ENCODE data around the gene TRIM66. TPM values are rescaled to one million over a fixed set of nuclear protein-coding genes. Genes with fewer than 3 reads are reported as not detected.
A peak's percentile ranks its signal among the peaks of the same experiment; 100 is the strongest.

Gene TRIM66
- total RNA-seq, 1 donor from 2014 or later, result 3.9 TPM

DNA sequence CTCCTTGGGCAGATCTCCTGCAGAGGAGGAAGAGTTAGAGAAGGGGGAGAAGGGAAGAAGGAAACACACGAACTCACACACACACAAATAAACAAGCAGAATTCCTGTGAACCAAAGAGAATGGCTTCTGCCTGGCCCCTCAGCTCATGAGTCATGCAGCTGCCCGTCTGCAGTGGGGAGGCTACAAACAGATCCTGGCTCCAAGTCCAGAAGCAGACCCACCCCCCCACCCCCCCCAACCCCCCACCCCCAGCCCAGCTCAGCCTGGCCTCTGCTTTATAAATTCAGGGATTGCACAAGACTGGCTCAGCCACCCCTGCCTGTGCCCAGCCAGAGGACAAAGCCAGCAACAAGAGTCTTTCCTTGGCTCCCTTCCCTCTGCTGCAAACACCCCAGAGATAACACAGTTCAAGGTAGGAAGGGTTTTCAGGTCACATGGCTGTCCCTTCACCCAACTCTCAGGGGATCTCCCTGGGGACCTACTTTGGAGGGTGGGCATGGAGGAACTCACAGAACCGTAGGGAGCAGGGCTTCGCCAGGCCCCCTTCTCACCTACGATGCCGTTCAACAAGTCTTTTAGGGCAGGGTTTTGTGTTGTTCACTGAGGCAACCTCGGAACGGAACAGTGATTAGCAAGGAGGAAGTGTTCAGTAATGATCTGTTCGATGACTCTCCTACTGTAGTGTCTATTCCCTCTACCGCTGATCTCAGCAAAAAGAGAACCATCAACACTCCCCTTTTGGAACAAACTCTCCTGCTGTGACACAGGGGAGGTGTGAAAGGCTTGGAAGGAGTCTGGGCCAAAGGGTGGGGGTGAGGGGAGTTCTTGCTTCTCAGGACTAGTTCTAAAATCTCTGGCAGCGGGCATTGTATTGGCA is 35.6 kb upstream of the TRIM66 start:
- peak in 1 of 2 donors; percentile 83 for DNase-seq (ENCODE audit: low spot score in 2 of 2)
- no peaks in the 10 kb centered on the region for H3K9me3 ChIP-seq
- no peaks in the 10 kb centered on the region for H3K27me3 ChIP-seq
- intact Hi-C loops (cut with DNase I), result loop anchor here (1.0 kb wide), 1 partner anchor 9 kb away; no protein-coding TSS in a partner anchor
- peaks cover 24 to 78% of the 10 kb centered on the region in 2 donors for H3K4me1 ChIP-seq
- peaks cover under 1 to 4% of the 10 kb centered on the region in 2 donors for H3K36me3 ChIP-seq
- TF ChIP-seq, protein P1, sequence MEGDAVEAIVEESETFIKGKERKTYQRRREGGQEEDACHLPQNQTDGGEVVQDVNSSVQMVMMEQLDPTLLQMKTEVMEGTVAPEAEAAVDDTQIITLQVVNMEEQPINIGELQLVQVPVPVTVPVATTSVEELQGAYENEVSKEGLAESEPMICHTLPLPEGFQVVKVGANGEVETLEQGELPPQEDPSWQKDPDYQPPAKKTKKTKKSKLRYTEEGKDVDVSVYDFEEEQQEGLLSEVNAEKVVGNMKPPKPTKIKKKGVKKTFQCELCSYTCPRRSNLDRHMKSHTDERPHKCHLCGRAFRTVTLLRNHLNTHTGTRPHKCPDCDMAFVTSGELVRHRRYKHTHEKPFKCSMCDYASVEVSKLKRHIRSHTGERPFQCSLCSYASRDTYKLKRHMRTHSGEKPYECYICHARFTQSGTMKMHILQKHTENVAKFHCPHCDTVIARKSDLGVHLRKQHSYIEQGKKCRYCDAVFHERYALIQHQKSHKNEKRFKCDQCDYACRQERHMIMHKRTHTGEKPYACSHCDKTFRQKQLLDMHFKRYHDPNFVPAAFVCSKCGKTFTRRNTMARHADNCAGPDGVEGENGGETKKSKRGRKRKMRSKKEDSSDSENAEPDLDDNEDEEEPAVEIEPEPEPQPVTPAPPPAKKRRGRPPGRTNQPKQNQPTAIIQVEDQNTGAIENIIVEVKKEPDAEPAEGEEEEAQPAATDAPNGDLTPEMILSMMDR (IDR thresholded peaks at IDR 0.05), result no peak
- H3K4me3 ChIP-seq, result no peak overlapping the region
- H3K27ac ChIP-seq, result peak overlapping the region; percentile 89 to 91

DNA sequence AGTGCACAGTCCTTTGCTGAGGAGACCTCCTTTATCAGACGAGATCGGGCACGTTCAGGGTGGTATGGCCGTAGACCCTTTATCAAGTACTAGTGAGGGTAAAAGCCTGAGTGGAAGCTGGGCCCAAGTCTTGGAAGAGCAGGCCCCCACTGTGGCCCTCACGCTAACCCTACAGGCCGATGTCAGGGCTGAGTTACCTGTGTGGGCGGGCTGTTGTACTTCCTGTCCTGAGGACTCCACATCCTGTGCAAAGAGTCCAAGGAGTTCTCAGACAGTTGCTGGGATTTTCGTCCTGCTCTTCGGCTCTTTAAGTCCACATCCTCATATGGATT is 35.0 kb upstream of the TRIM66 start:
- intact Hi-C loops (cut with DNase I), result no loop called here
- Histone ChIP-seq H3K27me3 (no peaks in the 10 kb centered on the region), H3K36me3 (peaks cover 6 to 7% of the 10 kb centered on the region in 2 donors), H3K27ac (peak overlapping the region; percentile 89 to 91), H3K9me3 (no peaks in the 10 kb centered on the region), H3K4me1 (peaks cover 24 to 74% of the 10 kb centered on the region in 2 donors), H3K4me3 (no peak overlapping the region)
- TF ChIP-seq, protein P1 (IDR thresholded peaks at IDR 0.05), result no peak
- DNase-seq (ENCODE audit: low spot score in 2 of 2), result no peak

GRCh38 chr11:8715501-8715900 is 33.0 kb upstream of the TRIM66 start:
- intact Hi-C loops (cut with DNase I), result no loop called here
- Histone ChIP-seq H3K27ac (peak overlapping the region; percentile 89 to 91), H3K4me3 (no peak overlapping the region), H3K27me3 (no peaks in the 10 kb centered on the region), H3K9me3 (no peaks in the 10 kb centered on the region), H3K36me3 (peaks cover 9 to 11% of the 10 kb centered on the region in 2 donors), H3K4me1 (peaks cover 23 to 54% of the 10 kb centered on the region in 2 donors)
- DNase-seq (ENCODE audit: low spot score in 2 of 2), result no peak
- TF ChIP-seq, protein P1 (IDR thresholded peaks at IDR 0.05), result no peak

DNA sequence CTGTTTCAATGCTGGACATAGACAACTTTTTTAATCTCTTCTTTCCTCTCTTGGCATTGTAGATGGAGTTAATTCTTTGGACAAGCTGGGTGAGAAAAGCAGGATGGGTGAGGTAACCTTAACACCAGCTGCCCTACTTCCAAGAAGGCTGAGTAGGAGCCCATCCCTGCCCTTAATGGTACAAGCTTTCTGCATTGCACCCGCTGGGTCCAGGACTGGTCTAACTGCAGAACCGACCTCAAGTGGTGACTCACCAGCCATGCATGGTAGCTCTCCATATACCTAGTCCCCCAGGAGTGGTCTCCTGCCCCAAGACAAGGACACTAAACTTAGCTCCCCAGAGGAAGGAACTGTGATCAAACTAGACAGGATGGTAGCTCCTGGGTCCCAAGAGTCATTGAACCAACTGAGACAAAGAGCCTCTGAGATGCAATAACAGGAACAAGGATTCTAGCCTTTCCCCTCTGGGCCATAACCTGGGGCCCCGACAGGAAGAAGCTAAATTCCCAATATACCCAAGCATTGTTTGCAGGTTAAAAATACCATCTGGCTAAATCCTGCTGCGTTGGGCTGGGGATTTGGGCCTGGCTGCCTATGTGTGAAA is 32.3 kb upstream of the TRIM66 start:
- Histone ChIP-seq H3K9me3 (no peaks in the 10 kb centered on the region), H3K27me3 (no peaks in the 10 kb centered on the region), H3K36me3 (peaks cover 9 to 11% of the 10 kb centered on the region in 2 donors), H3K4me1 (peaks cover 17 to 52% of the 10 kb centered on the region in 2 donors), H3K4me3 (no peak overlapping the region), H3K27ac (peak overlapping the region; percentile 89 to 91)
- DNase-seq (ENCODE audit: low spot score in 2 of 2), result no peak
- intact Hi-C loops (cut with DNase I), result no loop called here
- TF ChIP-seq, protein P1 (IDR thresholded peaks at IDR 0.05), result no peak

DNA sequence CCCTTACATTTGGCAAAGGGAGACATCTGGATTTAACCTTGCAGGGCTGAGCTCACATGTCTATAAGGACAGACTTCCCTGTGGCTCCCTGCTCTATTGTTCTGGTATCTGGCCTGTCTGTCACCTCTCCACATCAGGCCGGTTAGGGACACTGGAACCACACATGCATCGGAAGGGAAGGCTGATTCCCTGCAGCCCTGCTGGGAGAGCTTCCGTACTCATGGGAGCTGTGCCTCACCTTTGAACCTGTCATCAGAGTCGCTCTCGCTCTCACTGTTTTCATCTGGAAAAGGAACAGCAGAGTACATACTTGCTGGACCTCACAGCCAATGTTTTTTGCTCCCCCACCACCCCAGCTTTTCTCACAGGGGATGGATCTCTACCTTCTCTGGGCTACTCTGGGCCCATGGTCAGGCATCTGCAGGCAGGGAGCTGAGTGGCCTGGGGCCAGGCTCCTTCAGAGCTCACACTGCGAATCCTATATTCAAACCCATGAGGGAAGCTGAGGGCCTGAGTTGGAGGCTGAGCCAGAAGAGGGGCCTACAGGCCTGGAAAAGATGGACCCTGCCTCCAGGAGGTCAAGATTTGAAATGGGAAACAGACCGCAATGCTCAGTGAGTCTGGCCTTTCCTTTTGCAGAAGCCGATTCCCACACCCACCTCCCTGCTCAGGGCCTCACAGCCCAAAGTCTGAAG is 31.4 kb upstream of the TRIM66 start:
- DNase-seq (ENCODE audit: low spot score in 2 of 2), result no peak
- no peaks in the 10 kb centered on the region for H3K9me3 ChIP-seq
- no peak overlapping the region for H3K4me3 ChIP-seq
- H3K27me3 ChIP-seq, result no peaks in the 10 kb centered on the region
- TF ChIP-seq, protein P1 (IDR thresholded peaks at IDR 0.05), result no peak
- intact Hi-C loops (cut with DNase I), result no loop called here
- peaks cover 17 to 49% of the 10 kb centered on the region in 2 donors for H3K4me1 ChIP-seq
- H3K27ac ChIP-seq, result peak overlapping the region; percentile 89 to 91
- H3K36me3 ChIP-seq, result peaks cover 9 to 11% of the 10 kb centered on the region in 2 donors
